ENCODE results near the gene PPM1J. TPM values are rescaled to one million over a fixed set of nuclear protein-coding genes. Genes with fewer than 3 reads are reported as not detected.

The PPM1J gene
- total RNA-seq, 2 donors from 2014 or later: 2.3 to 2.7 TPM

DNA sequence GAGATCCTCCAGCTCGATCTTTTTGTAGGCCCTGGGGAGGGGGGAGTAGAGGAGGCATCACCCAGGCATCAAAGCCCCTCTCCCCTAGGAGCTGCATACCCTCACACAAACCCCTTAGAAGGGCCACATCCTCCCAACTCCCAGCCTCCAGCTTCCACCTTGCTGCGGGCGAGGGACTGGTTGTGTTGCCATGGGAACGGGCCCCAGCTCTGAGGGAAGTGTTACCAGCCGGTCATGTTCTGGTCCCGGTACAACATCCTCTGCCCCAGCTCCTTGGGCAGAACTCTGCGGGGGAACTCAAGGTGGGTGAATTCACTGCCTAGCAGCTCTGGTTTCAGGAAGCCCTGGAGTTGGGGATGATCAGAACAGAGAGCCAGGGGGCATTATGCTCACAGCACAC lies 4.1 kb downstream of the PPM1J start:
- no peak overlapping the region for H3K27ac ChIP-seq
- DNase-seq (ENCODE audit: low spot score) (no peak), ATAC-seq (ENCODE audit: insufficient number of reproducible peaks, low FRiP score, low read depth) (no peak)
- H3K9me3 ChIP-seq: no peaks in the 10 kb centered on the region
- TF ChIP-seq, protein P1, sequence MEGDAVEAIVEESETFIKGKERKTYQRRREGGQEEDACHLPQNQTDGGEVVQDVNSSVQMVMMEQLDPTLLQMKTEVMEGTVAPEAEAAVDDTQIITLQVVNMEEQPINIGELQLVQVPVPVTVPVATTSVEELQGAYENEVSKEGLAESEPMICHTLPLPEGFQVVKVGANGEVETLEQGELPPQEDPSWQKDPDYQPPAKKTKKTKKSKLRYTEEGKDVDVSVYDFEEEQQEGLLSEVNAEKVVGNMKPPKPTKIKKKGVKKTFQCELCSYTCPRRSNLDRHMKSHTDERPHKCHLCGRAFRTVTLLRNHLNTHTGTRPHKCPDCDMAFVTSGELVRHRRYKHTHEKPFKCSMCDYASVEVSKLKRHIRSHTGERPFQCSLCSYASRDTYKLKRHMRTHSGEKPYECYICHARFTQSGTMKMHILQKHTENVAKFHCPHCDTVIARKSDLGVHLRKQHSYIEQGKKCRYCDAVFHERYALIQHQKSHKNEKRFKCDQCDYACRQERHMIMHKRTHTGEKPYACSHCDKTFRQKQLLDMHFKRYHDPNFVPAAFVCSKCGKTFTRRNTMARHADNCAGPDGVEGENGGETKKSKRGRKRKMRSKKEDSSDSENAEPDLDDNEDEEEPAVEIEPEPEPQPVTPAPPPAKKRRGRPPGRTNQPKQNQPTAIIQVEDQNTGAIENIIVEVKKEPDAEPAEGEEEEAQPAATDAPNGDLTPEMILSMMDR (IDR thresholded peaks at IDR 0.05): no peak
- H3K4me1 ChIP-seq (ENCODE audit: control insufficient read depth in 1 of 2, low read depth in 2 of 2): peaks cover 0 to 22% of the 10 kb centered on the region in 2 donors
- no peak overlapping the region for H3K4me3 ChIP-seq
- H3K36me3 ChIP-seq: no peaks in the 10 kb centered on the region
- no peaks in the 10 kb centered on the region for H3K27me3 ChIP-seq (replicated peaks; ENCODE audit: insufficient read depth)

DNA sequence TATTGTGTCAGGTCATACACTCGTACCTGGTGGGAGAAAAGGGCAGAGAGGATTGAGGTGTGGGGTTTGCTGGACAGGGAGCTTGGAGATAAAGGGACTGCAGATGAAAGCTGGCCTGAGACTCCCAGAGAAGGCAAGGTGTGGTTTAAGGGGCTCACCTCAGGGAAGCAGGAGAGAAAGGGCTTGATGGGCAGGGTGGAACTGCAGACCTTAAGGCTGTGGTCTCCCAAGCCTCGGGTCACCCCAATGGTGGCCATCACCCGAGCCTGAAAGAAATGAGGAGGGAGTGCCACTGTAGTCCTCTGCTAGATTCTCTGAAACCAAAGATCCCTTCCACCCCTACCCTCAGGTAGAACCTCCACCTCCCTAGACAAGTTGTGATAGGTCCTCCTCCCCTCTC lies 4.5 kb downstream of the PPM1J start:
- Histone ChIP-seq H3K4me3 (no peak overlapping the region), H3K27me3 (replicated peaks; ENCODE audit: insufficient read depth) (no peaks in the 10 kb centered on the region), H3K27ac (no peak overlapping the region), H3K4me1 (ENCODE audit: control insufficient read depth in 1 of 2, low read depth in 2 of 2) (peaks cover 0 to 25% of the 10 kb centered on the region in 2 donors), H3K36me3 (no peaks in the 10 kb centered on the region), H3K9me3 (no peaks in the 10 kb centered on the region)
- TF ChIP-seq, protein P1 (IDR thresholded peaks at IDR 0.05): no peak
- DNase-seq (ENCODE audit: low spot score) (no peak), ATAC-seq (ENCODE audit: insufficient number of reproducible peaks, low FRiP score, low read depth) (no peak)

DNA sequence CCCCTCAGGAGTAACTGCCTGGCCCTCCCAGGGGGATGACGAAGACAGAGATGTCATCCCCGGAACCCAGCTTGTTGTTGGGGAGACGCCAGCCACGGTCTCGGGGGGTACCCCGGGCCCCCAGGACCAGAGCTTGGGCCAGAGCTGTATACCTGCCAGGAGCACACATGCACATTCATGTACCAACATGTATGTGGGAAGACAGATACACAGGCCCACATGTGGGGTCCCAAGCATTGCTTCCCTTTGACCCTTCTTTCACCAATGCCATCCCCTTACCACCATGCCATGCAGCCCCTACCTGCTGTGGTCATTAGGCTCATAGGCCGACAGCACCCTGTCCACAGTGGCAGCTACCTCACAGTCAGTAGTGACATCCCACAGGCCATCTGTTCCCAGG lies 5.0 kb downstream of the PPM1J start:
- ATAC-seq (ENCODE audit: insufficient number of reproducible peaks, low FRiP score, low read depth) (no peak), DNase-seq (ENCODE audit: low spot score) (no peak)
- TF ChIP-seq, protein P1 (IDR thresholded peaks at IDR 0.05): no peak
- Histone ChIP-seq H3K4me1 (ENCODE audit: control insufficient read depth in 1 of 2, low read depth in 2 of 2) (peaks cover 0 to 28% of the 10 kb centered on the region in 2 donors), H3K36me3 (no peaks in the 10 kb centered on the region), H3K27ac (no peak overlapping the region), H3K4me3 (no peak overlapping the region), H3K27me3 (replicated peaks; ENCODE audit: insufficient read depth) (no peaks in the 10 kb centered on the region), H3K9me3 (no peaks in the 10 kb centered on the region)

DNA sequence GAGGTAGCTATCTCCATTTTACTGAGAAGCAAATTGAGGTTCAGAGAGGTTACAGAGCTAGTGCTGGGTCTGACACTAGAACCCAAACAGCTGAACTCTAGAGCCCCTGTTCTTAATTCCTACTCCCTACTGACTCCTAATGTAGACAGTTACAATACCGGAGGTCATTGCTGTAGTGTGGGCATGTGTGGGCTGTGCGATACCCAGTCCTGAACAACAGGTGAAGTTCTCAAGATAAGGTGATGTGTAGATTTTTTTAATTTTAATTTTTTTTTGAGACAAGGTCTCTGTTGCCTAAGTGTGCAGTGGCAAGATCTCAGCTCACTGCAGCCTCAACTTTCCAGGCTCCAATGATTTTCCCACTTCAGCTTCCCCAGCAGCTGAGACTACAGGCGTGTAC lies 6.6 kb downstream of the PPM1J start:
- no peak overlapping the region for H3K4me3 ChIP-seq
- H3K9me3 ChIP-seq: no peaks in the 10 kb centered on the region
- H3K4me1 ChIP-seq (ENCODE audit: control insufficient read depth in 1 of 2, low read depth in 2 of 2): peaks cover 7 to 31% of the 10 kb centered on the region in 2 donors
- no peaks in the 10 kb centered on the region for H3K36me3 ChIP-seq
- TF ChIP-seq, protein P1 (IDR thresholded peaks at IDR 0.05): no peak
- H3K27me3 ChIP-seq (replicated peaks; ENCODE audit: insufficient read depth): no peaks in the 10 kb centered on the region
- H3K27ac ChIP-seq: peak overlapping the region in 1 of 2 donors; percentile 99
- DNase-seq (ENCODE audit: low spot score) (no peak), ATAC-seq (ENCODE audit: insufficient number of reproducible peaks, low FRiP score, low read depth) (no peak)

DNA sequence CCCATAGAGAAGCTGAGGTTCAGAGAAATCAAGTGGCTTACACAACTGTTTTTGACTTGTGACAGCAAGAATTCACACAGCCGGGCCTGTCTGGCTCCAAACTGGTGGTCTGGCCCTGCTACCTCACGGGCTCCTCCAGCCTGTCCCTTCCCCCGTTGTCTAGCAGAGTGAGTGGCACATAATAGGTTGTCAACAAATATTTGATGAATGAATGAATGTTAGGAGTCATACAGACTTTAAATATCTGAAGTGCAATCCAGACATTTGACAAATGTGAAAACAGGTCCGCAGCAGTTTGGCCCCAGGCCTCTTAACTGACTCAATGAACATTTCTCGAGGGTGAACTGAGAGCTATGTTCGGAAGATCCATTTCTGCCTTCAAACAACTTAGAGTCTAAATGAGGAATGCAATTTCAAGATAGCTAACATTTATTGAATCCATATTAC lies 7.1 kb downstream of the PPM1J start:
- Histone ChIP-seq H3K4me3 (peak overlapping the region; percentile 92), H3K27ac (peak overlapping the region; percentile 95 to 99), H3K4me1 (ENCODE audit: control insufficient read depth in 1 of 2, low read depth in 2 of 2) (peaks cover 7 to 35% of the 10 kb centered on the region in 2 donors), H3K36me3 (peaks cover 4% of the 10 kb centered on the region), H3K9me3 (no peaks in the 10 kb centered on the region), H3K27me3 (replicated peaks; ENCODE audit: insufficient read depth) (no peaks in the 10 kb centered on the region)
- TF ChIP-seq, protein P1 (IDR thresholded peaks at IDR 0.05): no peak
- ATAC-seq (ENCODE audit: insufficient number of reproducible peaks, low FRiP score, low read depth) (no peak), DNase-seq (ENCODE audit: low spot score) (no peak)

Measured in thoracic aorta (tissue), 2 donors.